ENCODE data around the gene ALK.

Gene ALK

GRCh38 chr2:29643196-29643595, 278.2 kb downstream of the ALK start:
- no peak for DNase-seq

- no peak for DNase-seq
Observed at GRCh38 chr2:29640360-29640759, 281.0 kb downstream of the ALK start.

- DNase-seq: no peak
Observed at GRCh38 chr2:29638641-29639040, 282.7 kb downstream of the ALK start.

GRCh38 chr2:29634916-29635315, 286.5 kb downstream of the ALK start:
- no peak for DNase-seq

- DNase-seq: no peak
Observed at GRCh38 chr2:29632018-29632417, 289.4 kb downstream of the ALK start.

GRCh38 chr2:29629495-29629894, 291.9 kb downstream of the ALK start:
- DNase-seq: no peak

- DNase-seq: no peak
Observed at GRCh38 chr2:29628862-29629261, 292.5 kb downstream of the ALK start.

- DNase-seq: no peak
Observed at GRCh38 chr2:29628108-29628745, 293.2 kb downstream of the ALK start.

- DNase-seq: no peak
Observed at GRCh38 chr2:29627279-29627711, 294.1 kb downstream of the ALK start.

GRCh38 chr2:29620890-29621289, 300.5 kb downstream of the ALK start:
- no peak for DNase-seq

- DNase-seq: no peak
Observed at GRCh38 chr2:29619689-29620088, 301.7 kb downstream of the ALK start.

GRCh38 chr2:29618024-29618423, 303.4 kb downstream of the ALK start:
- DNase-seq: no peak

- no peak for DNase-seq
Observed at GRCh38 chr2:29617351-29617750, 304.0 kb downstream of the ALK start.

- DNase-seq: no peak
Observed at GRCh38 chr2:29616569-29616968, 304.8 kb downstream of the ALK start.

GRCh38 chr2:29615841-29616240, 305.5 kb downstream of the ALK start:
- no peak for DNase-seq

GRCh38 chr2:29615183-29615582, 306.2 kb downstream of the ALK start:
- DNase-seq: no peak

- DNase-seq: no peak
Observed at GRCh38 chr2:29614295-29614830, 307.0 kb downstream of the ALK start.

- DNase-seq: no peak
Observed at GRCh38 chr2:29613792-29614266, 307.6 kb downstream of the ALK start.

- DNase-seq: no peak
Observed at GRCh38 chr2:29613067-29613466, 308.3 kb downstream of the ALK start.

- DNase-seq: no peak
Observed at GRCh38 chr2:29612568-29612967, 308.8 kb downstream of the ALK start.

GRCh38 chr2:29611850-29612249, 309.5 kb downstream of the ALK start:
- no peak for DNase-seq

GRCh38 chr2:29611261-29611660, 310.1 kb downstream of the ALK start:
- DNase-seq: no peak

GRCh38 chr2:29610569-29610968, 310.8 kb downstream of the ALK start:
- DNase-seq: no peak

- no peak for DNase-seq
Observed at GRCh38 chr2:29607038-29607420, 314.4 kb downstream of the ALK start.

Data from NCI-H1436 treated with DMSO at 0.1 percent for 48 hours (cell line).